H1 (cell line): ENCODE measurements around the gene PCBP2. TPM values are rescaled to one million over a fixed set of nuclear protein-coding genes. Genes with fewer than 3 reads are reported as not detected.

Experiments
- CTCF ChIA-PET: fragments of 300-600 bp; sonication (Branson Sonifier 250); formaldehyde crosslinking; loops from one replicate; lab custom pipeline; 2021; ENCODE audit not compliant: partially characterized antibody; lab: Charles Lee
- POLR2A ChIA-PET: fragments of 300-600 bp; sonication (Branson Sonifier 250); formaldehyde crosslinking; loops from one replicate; lab custom pipeline; 2021; ENCODE audit warnings: inconsistent platforms; ENCODE audit not compliant: partially characterized antibody; lab: Charles Lee
- DNase-seq, 2 experiments: peaks; one replicate each; pipeline versions ENCODE4 v3.0.0 to v3.0.0-alpha.2; 2010 to 2022; ENCODE audit warnings: low spot score in 2 of 2, low read depth in 1 of 2, mixed read lengths in 1 of 2
- FAIRE-seq: peaks from 2 replicates; lab custom pipeline; 2011; peaks lifted over from hg19 to GRCh38; lab: Jason Lieb, UNC
- H2AFZ ChIP-seq: 2 replicates; pipeline ENCODE4 v1.8.1; 2012; ENCODE audit warnings: low read length, inconsistent platforms
- H2AK5ac ChIP-seq: 2 replicates; pipeline ENCODE4 v1.6.1; 2013; ENCODE audit warnings: low read depth, low read length
- H2BK120ac ChIP-seq: replicated peaks from 2 replicates; pipeline ENCODE3; 2013; ENCODE audit warnings: low read depth, low read length, inconsistent platforms
- H2BK12ac ChIP-seq: 2 replicates; pipeline ENCODE4 v1.6.1; 2013; ENCODE audit warnings: low read depth, low read length
- H2BK15ac ChIP-seq: 2 replicates; pipeline ENCODE4 v1.6.1; 2013; ENCODE audit warnings: low read length
- H2BK20ac ChIP-seq: 2 replicates; pipeline ENCODE4 v1.6.1; 2013; ENCODE audit warnings: low read length
- H2BK5ac ChIP-seq: 2 replicates; pipeline ENCODE4 v1.6.1; 2013; ENCODE audit warnings: low read depth, low read length
- H3K14ac ChIP-seq: 2 replicates; pipeline ENCODE4 v1.6.1; 2013; ENCODE audit warnings: inconsistent platforms; ENCODE audit not compliant: insufficient read length
- H3K18ac ChIP-seq: 2 replicates; pipeline ENCODE4 v1.6.1; 2013; ENCODE audit warnings: low read length; ENCODE audit errors: extremely low read depth
- H3K23ac ChIP-seq: 2 replicates; pipeline ENCODE4 v1.6.1; 2013; ENCODE audit warnings: inconsistent platforms; ENCODE audit not compliant: insufficient read length
- H3K23me2 ChIP-seq: 2 replicates; pipeline ENCODE4 v1.6.1; 2013; ENCODE audit warnings: low read depth, low read length
- H3K27ac ChIP-seq: 2 replicates; pipeline ENCODE4 v1.6.1; 2011; ENCODE audit warnings: low read depth, low read length, inconsistent platforms
- H3K27me3 ChIP-seq, 4 experiments: replicated peaks in 1 of 4; 1 replicate in 1 of 4; 2 replicates in 3 of 4; pipeline versions ENCODE4 v1.6.1 to v1.8.1; 2011 to 2013; ENCODE audit warnings: low read length in 3 of 4, mild to moderate bottlenecking in 3 of 4, inconsistent platforms in 2 of 4, mixed read lengths in 2 of 4, moderate library complexity in 1 of 4; ENCODE audit not compliant: control insufficient read depth in 3 of 4, insufficient read depth in 3 of 4; ENCODE audit errors: extremely low read depth in 1 of 4
- H3K36me3 ChIP-seq, 4 experiments: 2 replicates each; pipeline versions ENCODE4 v1.6.1 to v1.8.1; 2011 to 2013; ENCODE audit warnings: mild to moderate bottlenecking in 4 of 4, low read length in 3 of 4, moderate library complexity in 2 of 4, control low read depth in 1 of 4, inconsistent platforms in 1 of 4; ENCODE audit not compliant: insufficient read depth in 4 of 4, control insufficient read depth in 2 of 4
- H3K4ac ChIP-seq: replicated peaks from 2 replicates; pipeline ENCODE3; 2013; ENCODE audit warnings: low read length, low read depth, mixed read lengths, inconsistent platforms; ENCODE audit not compliant: insufficient read length
- H3K4me1 ChIP-seq, 4 experiments: replicated peaks in 1 of 4; 1 replicate in 1 of 4; 2 replicates in 3 of 4; pipeline versions ENCODE4 v1.6.1 to v1.8.1; 2011 to 2013; ENCODE audit warnings: low read length in 3 of 4, inconsistent platforms in 2 of 4, mixed read lengths in 1 of 4; ENCODE audit not compliant: insufficient read depth in 4 of 4, control insufficient read depth in 3 of 4
- H3K4me2 ChIP-seq, 2 experiments: 2 replicates each; pipeline versions ENCODE4 v1.6.1 to v1.8.1; 2011 to 2013; ENCODE audit warnings: low read depth in 2 of 2, low read length in 2 of 2, control low read depth in 1 of 2, inconsistent platforms in 1 of 2, mild to moderate bottlenecking in 1 of 2; ENCODE audit not compliant: insufficient read depth in 1 of 2
- H3K4me3 ChIP-seq, 4 experiments: fragments of 200-600, 300-600 bp in 1 of 4; sonication (generic), shearing (Covaris generic), sonication (Bioruptor Twin) in 1 of 4; 2 replicates each; pipeline versions ENCODE4 v1.5.1 to v1.8.1; 2011 to 2016; ENCODE audit warnings: low read length in 4 of 4, low read depth in 3 of 4, control low read depth in 2 of 4, inconsistent platforms in 2 of 4, mild to moderate bottlenecking in 2 of 4, mixed read lengths in 1 of 4, moderate library complexity in 1 of 4; ENCODE audit not compliant: insufficient read depth in 2 of 4; ENCODE audit errors: extremely low read depth in 1 of 4
- H3K56ac ChIP-seq: replicated peaks from 2 replicates; pipeline ENCODE3; 2013; ENCODE audit warnings: low read depth, mild to moderate bottlenecking, mixed read lengths, low read length, inconsistent platforms; ENCODE audit not compliant: insufficient read length
- H3K79me1 ChIP-seq: 2 replicates; pipeline ENCODE4 v1.6.1; 2013; ENCODE audit warnings: low read depth, low read length, control low read depth
- H3K79me2 ChIP-seq, 2 experiments: 2 replicates each; pipeline versions ENCODE4 v1.6.1 to v1.8.1; 2012 to 2013; ENCODE audit warnings: low read length in 2 of 2, mild to moderate bottlenecking in 2 of 2, inconsistent platforms in 1 of 2; ENCODE audit not compliant: insufficient read depth in 2 of 2, control insufficient read depth in 1 of 2
- H3K9ac ChIP-seq, 4 experiments: replicated peaks in 1 of 4; 1 replicate in 1 of 4; 2 replicates in 3 of 4; pipeline versions ENCODE4 v1.6.1 to v1.8.1; 2011 to 2013; ENCODE audit warnings: low read depth in 3 of 4, low read length in 3 of 4, control low read depth in 2 of 4, mild to moderate bottlenecking in 2 of 4, moderate library complexity in 2 of 4, inconsistent platforms in 1 of 4; ENCODE audit errors: extremely low read depth in 1 of 4
- H3K9me3 ChIP-seq, 2 experiments: 2 replicates each; pipeline versions ENCODE4 v1.6.1 to v1.8.1; 2012 to 2013; ENCODE audit warnings: mild to moderate bottlenecking in 2 of 2, moderate library complexity in 2 of 2, control low read depth in 1 of 2, inconsistent platforms in 1 of 2, low read depth in 1 of 2, low read length in 1 of 2, mixed read lengths in 1 of 2; ENCODE audit not compliant: insufficient read depth in 2 of 2
- H4K20me1 ChIP-seq, 2 experiments: replicated peaks in 1 of 2; 2 replicates each; pipeline versions ENCODE3 to v1.8.1; 2011 to 2013; ENCODE audit warnings: inconsistent platforms in 2 of 2, low read length in 2 of 2, mild to moderate bottlenecking in 1 of 2; ENCODE audit not compliant: insufficient read depth in 2 of 2, control insufficient read depth in 1 of 2
- H4K5ac ChIP-seq: 2 replicates; pipeline ENCODE4 v1.6.1; 2013; ENCODE audit warnings: low read length, low read depth, mixed read lengths, inconsistent platforms; ENCODE audit not compliant: insufficient read length
- H4K8ac ChIP-seq: 2 replicates; pipeline ENCODE4 v1.8.0; 2013; ENCODE audit warnings: mild to moderate bottlenecking, moderate library complexity, low read length, inconsistent platforms; ENCODE audit not compliant: insufficient read depth; ENCODE audit errors: extremely low read depth
- H4K91ac ChIP-seq: replicated peaks from 2 replicates; pipeline ENCODE3; 2013; ENCODE audit warnings: low read length, mixed read lengths, inconsistent platforms; ENCODE audit not compliant: insufficient read length
- MAFK ChIP-seq: IDR thresholded peaks from 2 replicates; pipeline ENCODE4 v1.6.1; 2012; ENCODE audit warnings: low read depth, mild to moderate bottlenecking, improper control_type of control experiment, low read length
- POLR2A ChIP-seq, 2 experiments: IDR thresholded peaks; 1 replicate in 1 of 2; 2 replicates in 1 of 2; pipeline ENCODE4 v1.6.1; 2011; ENCODE audit warnings: low read depth in 2 of 2, low read length in 2 of 2, mild to moderate bottlenecking in 2 of 2; ENCODE audit errors: control extremely low read depth in 1 of 2
- POLR2AphosphoS5 ChIP-seq: IDR thresholded peaks from 2 replicates; pipeline ENCODE4 v1.6.1; 2011; ENCODE audit warnings: low read depth, low read length
- WGBS, 2 experiments: shearing (Covaris generic) in 1 of 2; methylation state at CpG; one replicate each; pipeline versions ENCODE4 v1.1.6 to v1.1.7; 2013 to 2015; ENCODE audit warnings: low lambda C conversion rate in 2 of 2, mixed read lengths in 2 of 2, inconsistent platforms in 1 of 2, low coverage in 1 of 2, missing lambda C conversion rate in 1 of 2; ENCODE audit not compliant: insufficient replicate concordance in 2 of 2, insufficient coverage in 1 of 2, insufficient read length in 1 of 2; ENCODE audit errors: extremely low coverage in 1 of 2, missing lambda C conversion rate in 1 of 2; 5-methylcytosine and 5-hydroxymethylcytosine counted together
- polyA plus RNA-seq, 7 experiments: library from polyadenylated mRNA; depleted of rRNA in 3 of 7; stranded (reverse) in 5 of 7; unstranded in 2 of 7; fragments of >200 nt in 5 of 7; fragments of 200-250 nt in 2 of 7; gene quantifications; 1 replicate in 5 of 7; 2 replicates in 1 of 7; 4 replicates in 1 of 7; pipeline versions ENCODE4 v1.2.1 to v1.2.3, GENCODE V29; 2011 to 2013; ENCODE audit warnings: missing spikeins in 2 of 7, mixed read lengths in 2 of 7
- total RNA-seq: library from RNA; stranded (reverse); fragmentation: NEBNext Ultra II Directional; extraction: Animal tissue kit (Norgen Biotek cat#: 25700); gene quantifications from 2 replicates; pipeline ENCODE4 v1.2.1, GENCODE V29; 2021

The PCBP2 gene
- total and polyA plus RNA-seq, 2 of the 8 experiments (the other 6 are each of a cell fraction or from before 2014, with no cell fraction given) = 470 to 1,123 TPM

- H3K27ac ChIP-seq = no peak overlapping the region
Measured at GRCh38 chr12:53482626-53483168, 30.8 kb downstream of the PCBP2 start.

More at GRCh38 chr12:53482626-53483168, 30.8 kb downstream of the PCBP2 start:
- H2BK12ac ChIP-seq = no peak overlapping the region
- no peak overlapping the region for H2BK120ac ChIP-seq
- H3K27me3 ChIP-seq = no peaks in the 10 kb centered on the region
- H4K20me1 ChIP-seq = peaks cover 21 to 31% of the 10 kb centered on the region in 2 experiments
- no peak overlapping the region for H2AFZ ChIP-seq
- H3K79me2 ChIP-seq = no peaks in the 10 kb centered on the region
- no peak overlapping the region for H4K8ac ChIP-seq
- no peak overlapping the region for H2BK15ac ChIP-seq
- no peaks in the 10 kb centered on the region for H3K23me2 ChIP-seq
- H3K14ac ChIP-seq = no peak overlapping the region
- H3K9me3 ChIP-seq = no peaks in the 10 kb centered on the region
- no peak overlapping the region for H3K18ac ChIP-seq
- WGBS, 2 experiments = 94% methylated on average over 15 of the region's 18 CpGs; no CpG with 5 or more reads in 1 of the 2 experiments
- FAIRE-seq = no peak
- TF ChIP-seq POLR2AphosphoS5 = peak; percentile 73; the same call in 1 of the 2 replicates
- peak; percentile 25 to 64 for TF ChIP-seq POLR2A (IDR thresholded peaks at IDR 0.05; ENCODE audit: control extremely low read depth in 1 of 2, low read depth in 2 of 2, low read length in 2 of 2)
- TF ChIP-seq MAFK = no peak
- TF ChIP-seq, all 59 proteins: peak for 2
- Histone ChIP-seq H3K79me1 (no peaks in the 10 kb centered on the region), H3K4me2 (no peak overlapping the region), H3K4me3 (no peak overlapping the region), H3K4me1 (peaks cover 0 to 5% (median 1%) of the 10 kb centered on the region in 4 experiments; a peak in 4 of 7 replicates), H4K91ac (no peak overlapping the region), H3K9ac (no peak overlapping the region; a peak in 1 of 7 replicates), H2BK5ac (no peak overlapping the region), H4K5ac (no peak overlapping the region), H3K4ac (no peak overlapping the region), H3K36me3 (peaks cover 19 to 79% (median 47%) of the 10 kb centered on the region in 4 experiments), H3K23ac (no peak overlapping the region), H3K56ac (no peak overlapping the region), H2AK5ac (no peak overlapping the region), H2BK20ac (no peak overlapping the region)
- CTCF ChIA-PET = interaction anchor here (0.7 to 9.0 kb wide), 22 partner anchors 9 to 261 kb away, joined by 3 to 105 read pairs (median 7); partner anchors contain the start of genes MAP3K12, NPFF and TARBP2
- no peak for DNase-seq
- POLR2A ChIA-PET = interaction anchor here (0.9 to 67.0 kb wide), 18 partner anchors 11 to 265 kb away, joined by 3 to 3397 read pairs (median 4); partner anchors contain the start of genes AAAS, MAP3K12, MYG1 and NPFF
